ENCODE results near the gene HIVEP2.
A peak's percentile ranks its signal among the peaks of the same experiment; 100 is the strongest.

The HIVEP2 gene

DNA sequence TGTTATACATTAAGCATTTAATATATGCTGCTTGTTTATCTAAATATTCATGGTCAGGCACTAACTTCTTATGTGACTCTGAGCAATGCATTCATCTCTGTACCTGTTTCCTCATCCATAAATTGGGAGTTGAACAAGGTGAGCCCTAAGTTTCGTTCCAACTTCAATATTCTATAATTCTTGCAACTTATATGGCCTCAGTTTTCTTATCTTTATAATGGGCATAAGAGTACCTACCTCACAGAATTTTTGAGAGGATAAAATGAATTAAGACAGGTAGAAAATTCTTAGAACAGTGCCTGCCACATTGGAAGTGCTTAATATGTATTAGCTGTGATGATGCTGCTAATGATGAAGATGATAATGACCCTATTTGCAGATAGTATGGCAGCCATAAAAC, 11.8 kb upstream of the HIVEP2 start:
- Histone ChIP-seq H3K4me3 (ENCODE audit: low read length) (no peak overlapping the region), H3K4me2 (ENCODE audit: low read length) (no peak overlapping the region), H3K9me3 (replicated peaks; ENCODE audit: low read length) (no peaks in the 10 kb centered on the region), H3K4me1 (ENCODE audit: control insufficient read depth, insufficient read depth, low read length) (peaks cover 5% of the 10 kb centered on the region), H3K36me3 (ENCODE audit: insufficient read depth, low read length) (no peaks in the 10 kb centered on the region), H3K9ac (ENCODE audit: low read depth, low read length) (no peak overlapping the region), H3K27me3 (ENCODE audit: control insufficient read depth, insufficient read depth, low read length) (no peaks in the 10 kb centered on the region)

GRCh38 chr6:142954844-142955243, 9.9 kb upstream of the HIVEP2 start:
- no peaks in the 10 kb centered on the region for H3K27me3 ChIP-seq (ENCODE audit: control insufficient read depth, insufficient read depth, low read length)
- no peak overlapping the region for H3K4me2 ChIP-seq (ENCODE audit: low read length)
- peaks cover 3% of the 10 kb centered on the region for H3K4me1 ChIP-seq (ENCODE audit: control insufficient read depth, insufficient read depth, low read length)
- H3K4me3 ChIP-seq (ENCODE audit: low read length): no peak overlapping the region
- H3K36me3 ChIP-seq (ENCODE audit: insufficient read depth, low read length): no peaks in the 10 kb centered on the region
- no peak overlapping the region for H3K9ac ChIP-seq (ENCODE audit: low read depth, low read length)
- H3K9me3 ChIP-seq (replicated peaks; ENCODE audit: low read length): no peaks in the 10 kb centered on the region

DNA sequence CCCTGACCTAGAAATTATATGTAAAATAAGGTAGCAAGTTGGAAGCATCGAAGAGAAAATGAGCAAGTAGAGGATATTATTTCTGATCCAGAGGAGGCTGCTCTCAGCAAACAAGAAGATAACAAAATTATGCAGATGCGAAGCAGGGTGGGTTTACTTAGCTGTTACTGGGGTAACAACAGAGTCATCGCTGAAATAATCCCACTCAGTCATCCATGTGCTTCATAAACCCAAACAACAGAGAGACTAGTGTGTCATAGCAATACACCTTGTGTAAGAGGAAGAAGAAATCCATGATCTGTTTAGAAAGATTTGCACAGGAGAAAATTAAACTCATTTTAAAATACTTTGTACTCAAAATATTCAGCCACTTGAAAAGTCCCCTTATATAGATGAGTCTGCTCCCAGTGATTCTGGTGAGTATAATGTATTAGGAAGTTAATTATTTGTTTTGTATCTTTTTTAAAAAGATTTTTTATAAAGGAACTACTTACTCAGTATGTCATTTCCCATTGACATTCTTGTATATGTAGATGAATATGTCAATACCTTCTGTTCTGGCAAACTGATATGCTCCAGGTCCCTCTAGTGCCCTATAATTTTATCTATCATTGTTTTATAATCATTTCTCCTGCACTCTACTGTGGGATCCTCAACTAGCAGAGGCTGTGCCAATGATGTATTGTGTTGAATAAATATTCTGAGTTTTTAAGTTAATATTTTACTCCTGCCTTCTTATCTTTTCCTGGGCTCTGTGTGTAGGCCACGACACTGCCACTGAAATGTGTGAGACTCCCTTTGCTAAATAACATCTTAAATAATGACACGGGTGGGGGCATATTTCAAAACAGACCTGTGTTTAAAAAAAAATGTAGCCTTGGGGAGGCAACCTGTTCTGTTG, 8.6 kb upstream of the HIVEP2 start:
- no peak overlapping the region for H3K9ac ChIP-seq (ENCODE audit: low read depth, low read length)
- H3K27me3 ChIP-seq (ENCODE audit: control insufficient read depth, insufficient read depth, low read length): no peaks in the 10 kb centered on the region
- H3K36me3 ChIP-seq (ENCODE audit: insufficient read depth, low read length): no peaks in the 10 kb centered on the region
- no peaks in the 10 kb centered on the region for H3K4me1 ChIP-seq (ENCODE audit: control insufficient read depth, insufficient read depth, low read length)
- H3K4me2 ChIP-seq (ENCODE audit: low read length): no peak overlapping the region
- H3K4me3 ChIP-seq (ENCODE audit: low read length): no peak overlapping the region
- no peaks in the 10 kb centered on the region for H3K9me3 ChIP-seq (replicated peaks; ENCODE audit: low read length)

DNA sequence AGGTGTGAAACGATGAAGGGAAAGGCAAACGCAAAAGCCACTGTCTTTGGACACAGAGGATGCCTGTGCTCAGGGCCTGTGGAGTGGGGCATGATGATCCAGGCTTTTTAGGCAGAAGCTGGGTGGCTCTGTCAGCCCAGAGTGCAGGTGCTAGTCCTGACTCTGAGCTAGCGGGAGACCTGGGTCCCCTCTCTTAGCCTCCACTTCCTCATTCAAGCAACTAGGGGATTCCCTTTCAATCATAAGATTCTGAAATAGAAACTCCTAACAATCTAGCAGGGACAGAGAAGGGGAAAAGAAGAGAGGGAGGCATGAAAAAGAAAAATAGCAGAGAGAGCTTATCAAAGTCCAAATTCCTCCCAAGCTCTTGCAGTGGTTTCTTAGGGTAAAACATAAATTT, 7.6 kb upstream of the HIVEP2 start:
- no peaks in the 10 kb centered on the region for H3K36me3 ChIP-seq (ENCODE audit: insufficient read depth, low read length)
- no peaks in the 10 kb centered on the region for H3K27me3 ChIP-seq (ENCODE audit: control insufficient read depth, insufficient read depth, low read length)
- no peak overlapping the region for H3K4me2 ChIP-seq (ENCODE audit: low read length)
- no peak overlapping the region for H3K9ac ChIP-seq (ENCODE audit: low read depth, low read length)
- peaks cover 5% of the 10 kb centered on the region for H3K4me1 ChIP-seq (ENCODE audit: control insufficient read depth, insufficient read depth, low read length)
- H3K4me3 ChIP-seq (ENCODE audit: low read length): no peak overlapping the region
- no peaks in the 10 kb centered on the region for H3K9me3 ChIP-seq (replicated peaks; ENCODE audit: low read length)

DNA sequence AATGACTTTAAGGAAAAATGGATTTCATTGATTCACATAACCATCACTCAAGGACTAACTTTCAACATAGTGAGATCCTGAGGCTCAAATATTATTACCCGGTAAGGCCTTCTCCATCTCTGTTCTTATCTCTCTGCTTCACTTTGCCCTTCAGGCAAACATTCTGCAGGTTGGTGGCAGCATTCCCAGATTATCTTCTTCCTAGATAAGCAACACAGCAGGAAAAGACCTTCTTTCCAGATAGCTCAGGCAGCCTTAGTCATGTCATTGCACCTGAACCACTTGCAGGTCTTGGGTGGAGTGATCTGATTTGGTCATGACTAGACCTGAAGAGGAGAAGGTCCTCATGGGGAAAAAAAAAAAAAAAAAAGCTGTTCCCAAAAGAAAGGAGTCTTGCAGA, 5.3 kb upstream of the HIVEP2 start:
- H3K9ac ChIP-seq (ENCODE audit: low read depth, low read length): no peak overlapping the region
- H3K4me1 ChIP-seq (ENCODE audit: control insufficient read depth, insufficient read depth, low read length): peaks cover 5% of the 10 kb centered on the region
- no peaks in the 10 kb centered on the region for H3K27me3 ChIP-seq (ENCODE audit: control insufficient read depth, insufficient read depth, low read length)
- no peak overlapping the region for H3K4me2 ChIP-seq (ENCODE audit: low read length)
- H3K9me3 ChIP-seq (replicated peaks; ENCODE audit: low read length): no peaks in the 10 kb centered on the region
- no peak overlapping the region for H3K4me3 ChIP-seq (ENCODE audit: low read length)
- H3K36me3 ChIP-seq (ENCODE audit: insufficient read depth, low read length): no peaks in the 10 kb centered on the region

- Histone ChIP-seq H3K27me3 (ENCODE audit: control insufficient read depth, insufficient read depth, low read length) (no peaks in the 10 kb centered on the region), H3K36me3 (ENCODE audit: insufficient read depth, low read length) (no peaks in the 10 kb centered on the region), H3K4me1 (ENCODE audit: control insufficient read depth, insufficient read depth, low read length) (peaks cover 17% of the 10 kb centered on the region), H3K4me3 (ENCODE audit: low read length) (peak overlapping the region; percentile 98), H3K4me2 (ENCODE audit: low read length) (peak overlapping the region; percentile 97), H3K9ac (ENCODE audit: low read depth, low read length) (peak overlapping the region; percentile 99), H3K9me3 (replicated peaks; ENCODE audit: low read length) (no peaks in the 10 kb centered on the region)
Measured at GRCh38 chr6:142947714-142948480, 2.9 kb upstream of the HIVEP2 start.

DNA sequence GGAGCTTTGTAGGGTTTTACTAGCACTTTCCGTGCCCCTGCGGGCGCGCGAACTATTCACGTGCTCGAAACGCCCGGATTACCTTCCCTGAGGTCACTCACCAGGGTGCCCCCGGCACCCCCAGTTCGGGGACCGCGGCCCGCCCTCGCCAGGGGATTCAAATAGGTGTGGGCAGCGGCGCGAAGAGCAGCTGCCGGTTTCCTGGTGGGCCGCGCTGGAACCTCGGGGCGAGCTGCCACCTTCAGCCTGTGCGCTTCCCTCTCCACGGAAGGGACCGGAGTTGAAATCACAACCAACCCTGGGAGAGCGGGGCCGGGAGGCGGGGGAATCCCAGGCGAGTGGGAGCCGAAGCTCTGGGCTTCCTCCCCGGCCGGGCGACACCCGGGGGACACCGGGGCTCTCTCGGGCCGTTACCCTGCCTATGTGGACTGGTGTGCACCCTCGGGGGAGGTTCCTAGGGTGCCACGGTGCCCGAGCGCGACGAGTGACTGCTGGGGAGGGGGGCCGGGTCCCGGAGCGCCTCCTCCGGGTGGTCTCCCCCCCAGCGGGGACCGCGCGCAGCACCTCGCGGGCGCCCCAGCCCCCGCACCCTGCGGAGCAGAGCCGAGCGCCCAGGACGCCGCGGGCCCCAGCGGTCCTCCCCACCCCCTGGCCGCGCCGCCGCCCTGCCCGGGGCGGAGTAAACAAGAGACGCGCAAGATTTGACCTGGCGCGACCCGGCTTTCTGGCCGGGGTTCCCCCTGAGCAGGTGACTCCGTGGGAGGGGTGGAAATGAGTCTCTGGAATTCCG, 2.1 kb upstream of the HIVEP2 start:
- Histone ChIP-seq H3K4me1 (ENCODE audit: control insufficient read depth, insufficient read depth, low read length) (peaks cover 24% of the 10 kb centered on the region), H3K4me2 (ENCODE audit: low read length) (peak overlapping the region; percentile 97), H3K4me3 (ENCODE audit: low read length) (peak overlapping the region; percentile 98), H3K9ac (ENCODE audit: low read depth, low read length) (peak overlapping the region; percentile 99), H3K27me3 (ENCODE audit: control insufficient read depth, insufficient read depth, low read length) (no peaks in the 10 kb centered on the region), H3K36me3 (ENCODE audit: insufficient read depth, low read length) (no peaks in the 10 kb centered on the region), H3K9me3 (replicated peaks; ENCODE audit: low read length) (no peaks in the 10 kb centered on the region)

DNA sequence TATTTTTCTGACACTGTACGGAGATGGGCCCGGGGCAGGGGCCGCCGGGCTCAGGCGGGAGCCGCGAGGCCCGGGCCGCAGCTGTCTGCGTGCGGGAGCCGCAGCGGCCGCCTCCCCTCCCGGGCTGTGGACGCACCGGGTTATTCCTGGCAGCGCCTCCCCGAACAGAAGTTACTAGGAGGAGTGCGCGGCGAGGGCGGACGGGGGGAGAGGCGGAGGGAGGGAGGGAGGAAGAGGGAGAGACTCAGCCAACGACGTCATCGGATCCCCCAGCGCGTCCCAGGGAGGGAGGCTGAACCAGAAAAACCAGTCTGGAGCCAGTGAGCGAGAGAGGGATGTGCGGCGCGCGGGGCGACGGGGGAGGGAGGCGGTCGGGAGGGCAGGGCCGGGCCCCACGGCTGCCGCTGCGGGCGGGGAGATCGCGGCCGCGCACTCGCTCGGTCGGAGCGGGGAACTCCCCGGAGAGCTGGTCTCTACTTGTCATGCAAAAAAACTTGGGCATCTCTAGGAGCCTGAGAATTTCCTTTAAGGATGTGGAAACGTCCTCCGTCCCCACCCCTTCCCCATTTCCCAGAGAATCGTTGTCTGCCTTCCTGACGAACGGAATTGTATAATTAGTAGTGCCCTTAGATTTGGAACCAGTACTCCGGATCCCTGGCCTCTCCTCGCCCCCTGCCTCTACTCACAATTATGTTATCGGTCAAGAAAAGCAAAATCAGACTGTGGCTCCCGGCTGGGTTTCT, 1.4 kb upstream of the HIVEP2 start:
- Histone ChIP-seq H3K9me3 (replicated peaks; ENCODE audit: low read length) (no peaks in the 10 kb centered on the region), H3K36me3 (ENCODE audit: insufficient read depth, low read length) (no peaks in the 10 kb centered on the region), H3K4me3 (ENCODE audit: low read length) (peak overlapping the region; percentile 98), H3K27me3 (ENCODE audit: control insufficient read depth, insufficient read depth, low read length) (no peaks in the 10 kb centered on the region), H3K4me2 (ENCODE audit: low read length) (peak overlapping the region; percentile 97), H3K4me1 (ENCODE audit: control insufficient read depth, insufficient read depth, low read length) (peaks cover 32% of the 10 kb centered on the region), H3K9ac (ENCODE audit: low read depth, low read length) (peak overlapping the region; percentile 99)

- peak overlapping the region; percentile 97 for H3K4me2 ChIP-seq (ENCODE audit: low read length)
- no peaks in the 10 kb centered on the region for H3K36me3 ChIP-seq (ENCODE audit: insufficient read depth, low read length)
- no peaks in the 10 kb centered on the region for H3K9me3 ChIP-seq (replicated peaks; ENCODE audit: low read length)
- peaks cover 39% of the 10 kb centered on the region for H3K4me1 ChIP-seq (ENCODE audit: control insufficient read depth, insufficient read depth, low read length)
- peak overlapping the region; percentile 98 for H3K4me3 ChIP-seq (ENCODE audit: low read length)
- H3K9ac ChIP-seq (ENCODE audit: low read depth, low read length): peak overlapping the region; percentile 99
- H3K27me3 ChIP-seq (ENCODE audit: control insufficient read depth, insufficient read depth, low read length): no peaks in the 10 kb centered on the region
Measured at GRCh38 chr6:142945446-142946180, 637 bp upstream of the HIVEP2 start.

Data from skeletal muscle satellite cell (primary cell).